Measurements from ENCODE around the gene CYBC1.

The CYBC1 gene

DNA sequence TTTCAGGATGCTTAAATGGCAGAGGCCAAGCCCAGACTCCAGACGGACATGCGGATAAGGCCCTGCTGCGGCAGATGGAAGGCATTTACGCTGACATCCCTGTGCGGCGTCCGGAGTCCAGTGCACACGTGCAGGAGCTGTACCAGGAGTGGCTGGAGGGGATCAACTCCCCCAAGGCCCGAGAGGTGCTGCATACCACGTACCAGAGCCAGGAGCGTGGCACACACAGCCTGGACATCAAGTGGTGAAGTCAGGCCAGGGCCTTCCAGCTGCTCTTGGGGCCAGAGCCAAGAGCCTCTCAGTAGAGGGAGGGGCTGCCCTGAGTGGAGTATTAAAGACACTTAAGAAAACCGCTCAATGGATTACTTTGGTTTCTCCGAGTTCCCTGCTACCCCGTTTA is 37.4 kb upstream of the CYBC1 start:
- Histone ChIP-seq H2AFZ (ENCODE audit: low read length) (no peak overlapping the region), H3K36me3 (ENCODE audit: insufficient read depth, low read length) (peaks cover 56% of the 10 kb centered on the region), H3K79me2 (ENCODE audit: insufficient read depth, low read length) (no peaks in the 10 kb centered on the region), H4K20me1 (ENCODE audit: insufficient read depth, low read length) (no peaks in the 10 kb centered on the region), H3K4me1 (ENCODE audit: insufficient read depth, low read length, severe bottlenecking) (peaks cover 25% of the 10 kb centered on the region), H3K4me3 (ENCODE audit: low read depth, low read length, poor library complexity, severe bottlenecking) (no peak overlapping the region), H3F3A (ENCODE audit: insufficient read depth, low read length) (no peaks in the 10 kb centered on the region), H3K9me2 (ENCODE audit: low read depth, low read length) (no peaks in the 10 kb centered on the region), H3K27ac (ENCODE audit: low read depth, low read length, poor library complexity, severe bottlenecking) (no peak overlapping the region), H3K9ac (ENCODE audit: low read length) (no peak overlapping the region), H3K4me2 (ENCODE audit: low read length) (no peak overlapping the region), H3K27me3 (ENCODE audit: insufficient read depth, low read length) (no peaks in the 10 kb centered on the region), H3K9me3 (ENCODE audit: low read length) (no peaks in the 10 kb centered on the region)
- TF ChIP-seq EZH2 (IDR thresholded peaks at IDR 0.05; ENCODE audit: borderline replicate concordance, low read length) = no peak
- TF ChIP-seq, protein P1, sequence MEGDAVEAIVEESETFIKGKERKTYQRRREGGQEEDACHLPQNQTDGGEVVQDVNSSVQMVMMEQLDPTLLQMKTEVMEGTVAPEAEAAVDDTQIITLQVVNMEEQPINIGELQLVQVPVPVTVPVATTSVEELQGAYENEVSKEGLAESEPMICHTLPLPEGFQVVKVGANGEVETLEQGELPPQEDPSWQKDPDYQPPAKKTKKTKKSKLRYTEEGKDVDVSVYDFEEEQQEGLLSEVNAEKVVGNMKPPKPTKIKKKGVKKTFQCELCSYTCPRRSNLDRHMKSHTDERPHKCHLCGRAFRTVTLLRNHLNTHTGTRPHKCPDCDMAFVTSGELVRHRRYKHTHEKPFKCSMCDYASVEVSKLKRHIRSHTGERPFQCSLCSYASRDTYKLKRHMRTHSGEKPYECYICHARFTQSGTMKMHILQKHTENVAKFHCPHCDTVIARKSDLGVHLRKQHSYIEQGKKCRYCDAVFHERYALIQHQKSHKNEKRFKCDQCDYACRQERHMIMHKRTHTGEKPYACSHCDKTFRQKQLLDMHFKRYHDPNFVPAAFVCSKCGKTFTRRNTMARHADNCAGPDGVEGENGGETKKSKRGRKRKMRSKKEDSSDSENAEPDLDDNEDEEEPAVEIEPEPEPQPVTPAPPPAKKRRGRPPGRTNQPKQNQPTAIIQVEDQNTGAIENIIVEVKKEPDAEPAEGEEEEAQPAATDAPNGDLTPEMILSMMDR (IDR thresholded peaks at IDR 0.05; ENCODE audit: low read length) = no peak

DNA sequence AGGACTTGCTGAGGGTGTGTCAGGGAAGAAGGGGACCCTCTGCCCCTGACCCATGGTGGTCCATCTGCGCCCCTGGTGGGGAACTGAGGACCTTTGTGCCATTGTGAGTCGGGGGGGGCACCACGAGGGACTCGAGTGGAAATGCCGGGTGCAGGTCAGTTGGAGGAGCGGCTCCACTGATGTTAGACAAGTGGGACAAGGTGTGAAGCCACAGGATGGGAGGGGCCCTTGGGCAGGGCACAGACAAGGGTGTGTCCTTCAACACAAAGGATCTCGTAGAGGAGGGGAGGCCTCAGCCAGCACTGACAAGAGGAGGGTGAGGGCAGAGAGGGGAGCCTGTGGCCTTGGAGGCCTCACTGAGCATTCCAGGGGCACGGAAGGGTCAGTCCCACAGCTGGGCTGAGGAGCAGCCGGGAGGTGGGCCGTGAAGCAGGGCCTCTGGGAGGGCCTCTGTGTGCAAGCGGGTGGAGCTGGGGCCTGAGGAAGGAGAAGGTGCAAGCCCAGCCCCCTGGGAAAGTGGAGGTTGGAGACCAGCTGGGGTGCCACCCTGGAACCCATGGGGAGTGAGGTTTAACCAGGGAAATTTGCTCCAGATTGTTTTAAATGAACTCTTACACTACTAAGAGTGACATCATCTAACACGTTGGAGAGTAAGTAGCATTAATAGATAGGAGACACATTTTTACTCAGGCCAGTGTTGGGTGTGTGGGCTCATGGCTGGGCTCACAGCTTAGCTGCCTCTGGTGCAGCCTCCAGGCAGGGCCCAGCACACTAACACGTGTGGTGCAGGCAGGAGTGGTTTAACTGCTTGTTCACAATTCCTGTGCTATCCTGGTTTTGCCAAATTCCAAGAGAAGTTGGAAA is 35.9 kb upstream of the CYBC1 start:
- no peaks in the 10 kb centered on the region for H3K9me2 ChIP-seq (ENCODE audit: low read depth, low read length)
- TF ChIP-seq, protein P1 (IDR thresholded peaks at IDR 0.05; ENCODE audit: low read length) = no peak
- no peak for TF ChIP-seq EZH2 (IDR thresholded peaks at IDR 0.05; ENCODE audit: borderline replicate concordance, low read length)
- no peaks in the 10 kb centered on the region for H3K9me3 ChIP-seq (ENCODE audit: low read length)
- H3K4me1 ChIP-seq (ENCODE audit: insufficient read depth, low read length, severe bottlenecking) = peaks cover 25% of the 10 kb centered on the region
- no peaks in the 10 kb centered on the region for H3F3A ChIP-seq (ENCODE audit: insufficient read depth, low read length)
- no peak overlapping the region for H3K9ac ChIP-seq (ENCODE audit: low read length)
- peaks cover 70% of the 10 kb centered on the region for H3K36me3 ChIP-seq (ENCODE audit: insufficient read depth, low read length)
- H3K4me3 ChIP-seq (ENCODE audit: low read depth, low read length, poor library complexity, severe bottlenecking) = no peak overlapping the region
- H3K4me2 ChIP-seq (ENCODE audit: low read length) = no peak overlapping the region
- no peaks in the 10 kb centered on the region for H3K27me3 ChIP-seq (ENCODE audit: insufficient read depth, low read length)
- H3K79me2 ChIP-seq (ENCODE audit: insufficient read depth, low read length) = no peaks in the 10 kb centered on the region
- H3K27ac ChIP-seq (ENCODE audit: low read depth, low read length, poor library complexity, severe bottlenecking) = no peak overlapping the region
- H2AFZ ChIP-seq (ENCODE audit: low read length) = no peak overlapping the region
- no peaks in the 10 kb centered on the region for H4K20me1 ChIP-seq (ENCODE audit: insufficient read depth, low read length)

DNA sequence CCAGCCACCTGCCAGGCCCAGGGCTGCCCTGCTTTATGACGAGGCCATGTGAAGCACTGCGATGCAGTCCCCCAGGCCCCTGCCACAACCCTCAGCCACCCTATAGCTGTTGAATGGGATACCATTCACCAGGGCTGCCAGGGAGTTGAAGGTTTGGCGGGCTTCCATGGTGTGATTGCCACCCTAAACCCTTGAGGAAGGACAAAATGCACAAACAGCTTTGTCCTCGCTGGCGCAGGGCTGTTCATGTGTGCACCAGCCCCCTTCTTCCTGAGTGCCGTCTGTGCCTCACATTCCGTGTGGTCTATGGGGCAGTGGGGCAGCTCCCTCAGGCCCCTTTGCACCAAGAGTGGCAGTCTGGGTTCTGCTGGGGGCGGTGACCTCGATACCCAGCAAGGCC is 33.3 kb upstream of the CYBC1 start:
- no peak overlapping the region for H3K27ac ChIP-seq (ENCODE audit: low read depth, low read length, poor library complexity, severe bottlenecking)
- no peak overlapping the region for H3K4me3 ChIP-seq (ENCODE audit: low read depth, low read length, poor library complexity, severe bottlenecking)
- peaks cover 19% of the 10 kb centered on the region for H3K4me1 ChIP-seq (ENCODE audit: insufficient read depth, low read length, severe bottlenecking)
- no peaks in the 10 kb centered on the region for H3K27me3 ChIP-seq (ENCODE audit: insufficient read depth, low read length)
- H3K79me2 ChIP-seq (ENCODE audit: insufficient read depth, low read length) = no peaks in the 10 kb centered on the region
- H3K4me2 ChIP-seq (ENCODE audit: low read length) = no peak overlapping the region
- no peaks in the 10 kb centered on the region for H4K20me1 ChIP-seq (ENCODE audit: insufficient read depth, low read length)
- peaks cover 86% of the 10 kb centered on the region for H3K36me3 ChIP-seq (ENCODE audit: insufficient read depth, low read length)
- H2AFZ ChIP-seq (ENCODE audit: low read length) = no peak overlapping the region
- no peaks in the 10 kb centered on the region for H3K9me2 ChIP-seq (ENCODE audit: low read depth, low read length)
- TF ChIP-seq, protein P1 (IDR thresholded peaks at IDR 0.05; ENCODE audit: low read length) = no peak
- TF ChIP-seq EZH2 (IDR thresholded peaks at IDR 0.05; ENCODE audit: borderline replicate concordance, low read length) = no peak
- no peaks in the 10 kb centered on the region for H3F3A ChIP-seq (ENCODE audit: insufficient read depth, low read length)
- H3K9ac ChIP-seq (ENCODE audit: low read length) = no peak overlapping the region
- no peaks in the 10 kb centered on the region for H3K9me3 ChIP-seq (ENCODE audit: low read length)

All from OCI-LY1 (cell line).